Measurements from ENCODE around the gene VSTM2B. TPM values are rescaled to one million over a fixed set of nuclear protein-coding genes. Genes with fewer than 3 reads are reported as not detected.

The VSTM2B gene
- total and polyA plus RNA-seq, 4 donors: not detected

GRCh38 chr19:29547361-29547960 lies 21.7 kb downstream of the VSTM2B start:
- no peak overlapping the region for H3K9ac ChIP-seq (ENCODE audit: low read depth in 1 of 2, low read length in 2 of 2)
- DNase-seq (ENCODE audit: low spot score): no peak
- H3K4me3 ChIP-seq (ENCODE audit: low read depth in 1 of 3, low read length in 3 of 3): no peak overlapping the region
- no peak overlapping the region for H3K27ac ChIP-seq (ENCODE audit: low read depth in 1 of 2, low read length in 2 of 2)
- H3K36me3 ChIP-seq (ENCODE audit: control insufficient read depth in 4 of 4, insufficient read depth in 3 of 4, low read depth in 1 of 4, low read length in 3 of 4): no peaks in the 10 kb centered on the region
- H3K27me3 ChIP-seq (ENCODE audit: control insufficient read depth in 4 of 4, insufficient read depth in 4 of 4, low read length in 3 of 4): peaks cover 0 to 3% (median 0%) of the 10 kb centered on the region in 4 donors
- H3K9me3 ChIP-seq (ENCODE audit: control insufficient read depth in 4 of 4, low read length in 3 of 4): no peaks in the 10 kb centered on the region
- H3K4me1 ChIP-seq (ENCODE audit: control insufficient read depth in 4 of 4, insufficient read depth in 4 of 4, low read length in 3 of 4): no peaks in the 10 kb centered on the region
- 72% methylated on average over 7 of the region's 7 CpGs for WGBS
- no peak for TF ChIP-seq TAF1 (conservative IDR thresholded peaks at IDR 0.05)
- TF ChIP-seq FOXA1 (IDR thresholded peaks at IDR 0.05): no peak
- no peak for TF ChIP-seq GABPA (IDR thresholded peaks at IDR 0.05 in 1 of 2, conservative IDR thresholded peaks at IDR 0.05 in 1 of 2)
- no peak for TF ChIP-seq MAX (IDR thresholded peaks at IDR 0.05)
- no peak for TF ChIP-seq RXRA (IDR thresholded peaks at IDR 0.05)
- TF ChIP-seq ATF3 (IDR thresholded peaks at IDR 0.05): no peak
- no peak for TF ChIP-seq ZBTB33 (IDR thresholded peaks at IDR 0.05)
- no peak for TF ChIP-seq SP1 (IDR thresholded peaks at IDR 0.05)
- no peak for TF ChIP-seq CTCF (IDR thresholded peaks at IDR 0.05; ENCODE audit: low read depth, low read length, missing input control)
- TF ChIP-seq JUND (IDR thresholded peaks at IDR 0.05): no peak
- TF ChIP-seq HNF4A (conservative IDR thresholded peaks at IDR 0.05): no peak
- TF ChIP-seq RAD21 (IDR thresholded peaks at IDR 0.05): no peak
- no peak for TF ChIP-seq YY1 (IDR thresholded peaks at IDR 0.05)
- TF ChIP-seq NR2F2 (IDR thresholded peaks at IDR 0.05): no peak

GRCh38 chr19:29547981-29548380 lies 22.2 kb downstream of the VSTM2B start:
- Histone ChIP-seq H3K4me3 (ENCODE audit: low read depth in 1 of 3, low read length in 3 of 3) (no peak overlapping the region), H3K4me1 (ENCODE audit: control insufficient read depth in 4 of 4, insufficient read depth in 4 of 4, low read length in 3 of 4) (no peaks in the 10 kb centered on the region), H3K9me3 (ENCODE audit: control insufficient read depth in 4 of 4, low read length in 3 of 4) (no peaks in the 10 kb centered on the region), H3K9ac (ENCODE audit: low read depth in 1 of 2, low read length in 2 of 2) (no peak overlapping the region), H3K27me3 (ENCODE audit: control insufficient read depth in 4 of 4, insufficient read depth in 4 of 4, low read length in 3 of 4) (no peaks in the 10 kb centered on the region), H3K27ac (ENCODE audit: low read depth in 1 of 2, low read length in 2 of 2) (no peak overlapping the region), H3K36me3 (ENCODE audit: control insufficient read depth in 4 of 4, insufficient read depth in 3 of 4, low read depth in 1 of 4, low read length in 3 of 4) (no peaks in the 10 kb centered on the region)
- 67% methylated on average over 8 of the region's 8 CpGs for WGBS
- TF ChIP-seq SP1 (IDR thresholded peaks at IDR 0.05) (no peak), MAX (IDR thresholded peaks at IDR 0.05) (no peak), HNF4A (conservative IDR thresholded peaks at IDR 0.05) (no peak), EGR1 (IDR thresholded peaks at IDR 0.05; ENCODE audit: low read depth in 2 of 2) (no peak), HNF4G (IDR thresholded peaks at IDR 0.05) (no peak), YY1 (IDR thresholded peaks at IDR 0.05) (no peak), RAD21 (IDR thresholded peaks at IDR 0.05) (no peak), ZBTB33 (IDR thresholded peaks at IDR 0.05) (no peak)
- no peak for DNase-seq (ENCODE audit: low spot score)
